SK-N-SH (cell line): Measurements from ENCODE around the gene ISL1. TPM values are rescaled to one million over a fixed set of nuclear protein-coding genes. Genes with fewer than 3 reads are reported as not detected.
A peak's percentile ranks its signal among the peaks of the same experiment; 100 is the strongest.

Experiments used
- CTCF ChIA-PET: fragments of 300-600, 350-600 bp; formaldehyde crosslinking; extraction: SDS; loops from one replicate; lab custom pipeline; 2021; lab: Yijun Ruan, JAX
- POLR2A ChIA-PET: fragments of 350-600 bp; sonication (Branson Sonifier 250); formaldehyde crosslinking; extraction: SDS; loops from one replicate; lab custom pipeline; 2020; ENCODE audit warnings: antibody characterized with exemption, inconsistent platforms; lab: Yijun Ruan, JAX
- DNase-seq: peaks from one replicate; pipeline ENCODE4 v3.0.0; 2012
- H2AFZ ChIP-seq: fragments of 200-600 bp; sonication (generic); 2 replicates; pipeline ENCODE4 v1.8.1; 2016; ENCODE audit warnings: antibody characterized with exemption, mild to moderate bottlenecking, low read depth
- H3F3A ChIP-seq: fragments of 200-600 bp; sonication (generic); replicated peaks from 2 replicates; pipeline ENCODE3; 2016; ENCODE audit warnings: antibody characterized with exemption, mild to moderate bottlenecking; ENCODE audit not compliant: insufficient read depth
- H3K27ac ChIP-seq, 2 experiments: fragments of 200-500 bp in 1 of 2; fragments of 200-600 bp in 1 of 2; sonication (Bioruptor generic) in 1 of 2; sonication (generic), shearing (Covaris generic) in 1 of 2; 2 replicates each; pipeline versions ENCODE4 v1.5.1 to v1.6.1; 2014 to 2016; ENCODE audit warnings: low read depth in 2 of 2, inconsistent platforms in 1 of 2, low read length in 1 of 2, mild to moderate bottlenecking in 1 of 2, mixed read lengths in 1 of 2
- H3K27me3 ChIP-seq: fragments of 200-600 bp; sonication (generic), shearing (Covaris generic); 2 replicates; pipeline ENCODE4 v1.6.1; 2016; ENCODE audit warnings: mixed run types; ENCODE audit not compliant: insufficient read depth
- H3K36me3 ChIP-seq, 2 experiments: fragments of 200-500 bp in 1 of 2; fragments of 200-600 bp in 1 of 2; sonication (Bioruptor generic) in 1 of 2; sonication (generic) in 1 of 2; replicated peaks in 1 of 2; 2 replicates each; pipeline versions ENCODE3 to v1.5.1; 2014 to 2016; ENCODE audit warnings: low read length in 1 of 2, mild to moderate bottlenecking in 1 of 2; ENCODE audit not compliant: insufficient read depth in 2 of 2, control insufficient read depth in 1 of 2
- H3K4me1 ChIP-seq, 2 experiments: fragments of 200-500 bp in 1 of 2; fragments of 200-600 bp in 1 of 2; sonication (Bioruptor generic) in 1 of 2; sonication (generic), shearing (Covaris generic) in 1 of 2; 2 replicates each; pipeline versions ENCODE4 v1.5.1 to v1.6.1; 2014 to 2016; ENCODE audit warnings: low read depth in 1 of 2, low read length in 1 of 2, mixed run types in 1 of 2; ENCODE audit not compliant: insufficient read depth in 2 of 2, control insufficient read depth in 1 of 2
- H3K4me2 ChIP-seq: fragments of 200-600 bp; sonication (generic), shearing (Covaris generic); 2 replicates; pipeline ENCODE4 v1.6.1; 2017; ENCODE audit warnings: mixed run types
- H3K4me3 ChIP-seq, 2 experiments: fragments of 200-500 bp in 1 of 2; fragments of 200-600 bp in 1 of 2; sonication (Bioruptor generic) in 1 of 2; sonication (generic), shearing (Covaris generic) in 1 of 2; 2 replicates each; pipeline versions ENCODE4 v1.5.1 to v1.8.1; 2014 to 2016; ENCODE audit warnings: low read depth in 2 of 2, inconsistent platforms in 1 of 2, low read length in 1 of 2, mild to moderate bottlenecking in 1 of 2, mixed read lengths in 1 of 2, moderate library complexity in 1 of 2
- H3K79me2 ChIP-seq: fragments of 200-600 bp; sonication (generic); 2 replicates; pipeline ENCODE4 v1.8.1; 2017; ENCODE audit warnings: mild to moderate bottlenecking; ENCODE audit not compliant: insufficient read depth
- H3K9ac ChIP-seq: fragments of 200-600 bp; sonication (generic); 2 replicates; pipeline ENCODE4 v1.6.1; 2017; ENCODE audit warnings: mixed run types
- H3K9me2 ChIP-seq: fragments of 200-600 bp; sonication (generic); 2 replicates; pipeline ENCODE4 v1.6.1; 2017; ENCODE audit warnings: mixed run types
- H3K9me3 ChIP-seq: fragments of 200-600 bp; sonication (generic); 2 replicates; pipeline ENCODE4 v1.6.1; 2017; ENCODE audit warnings: mixed run types, mild to moderate bottlenecking, moderate library complexity
- H4K20me1 ChIP-seq: fragments of 200-600 bp; sonication (generic); 2 replicates; pipeline ENCODE4 v1.6.1; 2017; ENCODE audit warnings: mild to moderate bottlenecking, mixed run types; ENCODE audit not compliant: insufficient read depth
- CHD2 ChIP-seq: fragments of 150-350 bp; IDR thresholded peaks from 2 replicates; pipeline ENCODE4 v1.6.1; 2018; ENCODE audit warnings: low read length; ENCODE audit not compliant: partially characterized antibody
- ELF1 ChIP-seq: IDR thresholded peaks from 2 replicates; pipeline ENCODE4 v1.4.0; 2012
- EP300 ChIP-seq, 2 experiments: IDR thresholded peaks; 2 replicates each; pipeline versions ENCODE4 v1.4.0 to v1.6.1; 2012; ENCODE audit warnings: borderline replicate concordance in 1 of 2, low read depth in 1 of 2, low read length in 1 of 2
- GABPA ChIP-seq: IDR thresholded peaks from 2 replicates; pipeline ENCODE4 v1.4.0; 2012; ENCODE audit warnings: low read depth, mild to moderate bottlenecking
- GATA2 ChIP-seq: sonication (generic); formaldehyde crosslinking; IDR thresholded peaks from 2 replicates; pipeline ENCODE4 v1.5.0; 2020; ENCODE audit warnings: mild to moderate bottlenecking, missing genetic modification reagents
- JUND ChIP-seq: IDR thresholded peaks from 2 replicates; pipeline ENCODE4 v1.4.0; 2012
- MEF2A ChIP-seq: IDR thresholded peaks from 2 replicates; pipeline ENCODE4 v1.4.0; 2012; ENCODE audit warnings: low read depth, borderline replicate concordance
- POLR2AphosphoS5 ChIP-seq: IDR thresholded peaks from 2 replicates; pipeline ENCODE4 v1.6.1; 2012; ENCODE audit warnings: low read depth, low read length
- RAD21 ChIP-seq: IDR thresholded peaks from 2 replicates; pipeline ENCODE4 v1.6.1; 2012; ENCODE audit warnings: mild to moderate bottlenecking, low read length
- RCOR1 ChIP-seq: fragments of 150-350 bp; IDR thresholded peaks from 2 replicates; pipeline ENCODE4 v1.6.1; 2017; ENCODE audit warnings: antibody characterized with exemption, low read length
- RFX5 ChIP-seq: IDR thresholded peaks from 2 replicates; pipeline ENCODE4 v1.6.1; 2012; ENCODE audit warnings: mild to moderate bottlenecking, improper control_type of control experiment, low read length
- RXRA ChIP-seq: IDR thresholded peaks from 2 replicates; pipeline ENCODE4 v1.4.0; 2012; ENCODE audit warnings: low read depth, mild to moderate bottlenecking, borderline replicate concordance
- TAF1 ChIP-seq: IDR thresholded peaks from 2 replicates; pipeline ENCODE4 v1.6.1; 2012; ENCODE audit warnings: low read depth, mild to moderate bottlenecking, low read length, moderate library complexity, borderline replicate concordance
- TCF12 ChIP-seq: IDR thresholded peaks from 2 replicates; pipeline ENCODE4 v1.4.0; 2012
- TEAD4 ChIP-seq: IDR thresholded peaks from 2 replicates; pipeline ENCODE4 v1.4.0; 2012; ENCODE audit warnings: mild to moderate bottlenecking, borderline replicate concordance; ENCODE audit not compliant: insufficient read depth
- YY1 ChIP-seq: IDR thresholded peaks from 2 replicates; pipeline ENCODE4 v1.4.0; 2012; ENCODE audit warnings: low read depth, mild to moderate bottlenecking
- WGBS: methylation state at CpG from one replicate; pipeline ENCODE4 v1.1.6; 2017; ENCODE audit warnings: low lambda C conversion rate; 5-methylcytosine and 5-hydroxymethylcytosine counted together
- polyA plus RNA-seq, 3 experiments: library from polyadenylated mRNA; depleted of rRNA; stranded (reverse); fragments of >200 nt; gene quantifications; 2 replicates each; pipeline ENCODE4 v1.2.3, GENCODE V29; 2012
- TF ChIP-seq, protein P1 (sequence below): fragments of 150-350 bp; IDR thresholded peaks from 2 replicates; pipeline ENCODE4 v1.6.1; 2016; ENCODE audit warnings: mild to moderate bottlenecking, low read depth, low read length
- TF ChIP-seq, protein P2 (sequence below): fragments of 150-350 bp; IDR thresholded peaks from 2 replicates; pipeline ENCODE4 v1.6.1; 2017; ENCODE audit warnings: antibody characterized with exemption, low read length, low read depth, borderline replicate concordance
- TF ChIP-seq, protein P3 (sequence below): fragments of 200-600 bp; sonication (generic); IDR thresholded peaks from 2 replicates; pipeline ENCODE4 v1.6.1; 2017; ENCODE audit warnings: antibody characterized with exemption, mild to moderate bottlenecking, moderate library complexity
- TF ChIP-seq, protein P4 (sequence below): IDR thresholded peaks from 2 replicates; pipeline ENCODE4 v1.4.0; 2012; ENCODE audit warnings: low read depth, borderline replicate concordance
- TF ChIP-seq, protein P5 (sequence below): IDR thresholded peaks from 2 replicates; pipeline ENCODE4 v1.6.1; 2012; ENCODE audit warnings: mild to moderate bottlenecking, low read depth, low read length, moderate library complexity

The ISL1 gene
- 15.2 and 15.5 TPM in 2 replicates for polyA plus RNA-seq (2012; rRNA removed)
- 14.6 and 20.2 TPM in 2 replicates for polyA plus RNA-seq (2012; cell fraction: cytosol; rRNA removed)
- 22.3 and 38.7 TPM in 2 replicates for polyA plus RNA-seq (2012; cell fraction: nucleus; rRNA removed)

DNA sequence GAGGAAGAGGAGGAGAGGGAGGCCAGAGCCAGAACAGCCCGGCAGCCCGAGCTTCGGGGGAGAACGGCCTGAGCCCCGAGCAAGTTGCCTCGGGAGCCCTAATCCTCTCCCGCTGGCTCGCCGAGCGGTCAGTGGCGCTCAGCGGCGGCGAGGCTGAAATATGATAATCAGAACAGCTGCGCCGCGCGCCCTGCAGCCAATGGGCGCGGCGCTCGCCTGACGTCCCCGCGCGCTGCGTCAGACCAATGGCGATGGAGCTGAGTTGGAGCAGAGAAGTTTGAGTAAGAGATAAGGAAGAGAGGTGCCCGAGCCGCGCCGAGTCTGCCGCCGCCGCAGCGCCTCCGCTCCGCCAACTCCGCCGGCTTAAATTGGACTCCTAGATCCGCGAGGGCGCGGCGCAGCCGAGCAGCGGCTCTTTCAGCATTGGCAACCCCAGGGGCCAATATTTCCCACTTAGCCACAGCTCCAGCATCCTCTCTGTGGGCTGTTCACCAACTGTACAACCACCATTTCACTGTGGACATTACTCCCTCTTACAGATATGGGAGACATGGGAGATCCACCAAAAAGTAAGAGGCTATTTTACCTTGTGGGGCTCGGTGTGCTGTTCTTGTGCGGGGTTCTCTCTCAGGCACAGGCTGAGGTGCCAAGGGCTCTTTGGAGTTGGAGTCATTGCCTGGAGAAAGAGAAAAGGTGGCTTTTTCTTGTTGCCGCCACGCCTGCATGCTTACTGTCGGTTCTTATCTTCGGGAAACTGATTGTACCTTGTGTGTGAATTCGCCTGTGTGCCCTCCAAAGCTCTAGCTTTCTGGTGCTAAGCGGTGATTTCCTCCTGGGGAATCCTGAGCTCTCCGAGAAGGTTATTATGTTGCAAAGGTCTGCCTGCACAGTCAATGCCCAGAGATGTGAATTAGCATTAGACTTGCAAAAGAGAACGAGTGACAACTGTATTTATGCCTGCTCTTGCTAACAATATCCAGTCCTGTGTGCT, at the start of gene ISL1:
Gene ISL1 (plus strand): TSS at position 318 of the 991 bp plus-strand sequence. CDS start 224 bp downstream, at position 542.
- H4K20me1 ChIP-seq = no peaks in the 10 kb centered on the region
- H3K79me2 ChIP-seq = peaks cover 85% of the 10 kb centered on the region
- H3K36me3 ChIP-seq = peaks cover 0 to 17% of the 10 kb centered on the region in 2 experiments
- peak; percentile 88 for DNase-seq
- peaks cover 0 to 13% of the 10 kb centered on the region in 2 experiments for H3K4me1 ChIP-seq
- POLR2A ChIA-PET = interaction anchor here (0.7 to 15.0 kb wide), 37 partner anchors 10 to 1223 kb away, joined by 3 to 437 read pairs (median 4); no protein-coding TSS in a partner anchor
- H3K4me2 ChIP-seq = peak within 1 kb of the TSS; percentile 85
- H3K9ac ChIP-seq = peak within 1 kb of the TSS; percentile 79
- no peaks in the 10 kb centered on the region for H3K9me3 ChIP-seq
- peak within 1 kb of the TSS; percentile 88 to 100 for H3K27ac ChIP-seq
- no peaks in the 10 kb centered on the region for H3K9me2 ChIP-seq
- WGBS = 2% methylated on average over 32 of the region's 57 CpGs
- H3K27me3 ChIP-seq = no peaks in the 10 kb centered on the region
- peaks cover 10% of the 10 kb centered on the region for H3F3A ChIP-seq
- peak within 1 kb of the TSS; percentile 57 for H2AFZ ChIP-seq
- CTCF ChIA-PET = interaction anchor here (0.6 to 14.4 kb wide), 9 partner anchors 12 to 973 kb away, joined by 3 to 303 read pairs (median 4); no protein-coding TSS in a partner anchor
- H3K4me3 ChIP-seq = peak within 1 kb of the TSS; percentile 83 to 86
- TF ChIP-seq, protein P1, sequence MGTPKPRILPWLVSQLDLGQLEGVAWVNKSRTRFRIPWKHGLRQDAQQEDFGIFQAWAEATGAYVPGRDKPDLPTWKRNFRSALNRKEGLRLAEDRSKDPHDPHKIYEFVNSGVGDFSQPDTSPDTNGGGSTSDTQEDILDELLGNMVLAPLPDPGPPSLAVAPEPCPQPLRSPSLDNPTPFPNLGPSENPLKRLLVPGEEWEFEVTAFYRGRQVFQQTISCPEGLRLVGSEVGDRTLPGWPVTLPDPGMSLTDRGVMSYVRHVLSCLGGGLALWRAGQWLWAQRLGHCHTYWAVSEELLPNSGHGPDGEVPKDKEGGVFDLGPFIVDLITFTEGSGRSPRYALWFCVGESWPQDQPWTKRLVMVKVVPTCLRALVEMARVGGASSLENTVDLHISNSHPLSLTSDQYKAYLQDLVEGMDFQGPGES = no peak
- peak; percentile 99 for TF ChIP-seq POLR2AphosphoS5
- TF ChIP-seq, protein P2, sequence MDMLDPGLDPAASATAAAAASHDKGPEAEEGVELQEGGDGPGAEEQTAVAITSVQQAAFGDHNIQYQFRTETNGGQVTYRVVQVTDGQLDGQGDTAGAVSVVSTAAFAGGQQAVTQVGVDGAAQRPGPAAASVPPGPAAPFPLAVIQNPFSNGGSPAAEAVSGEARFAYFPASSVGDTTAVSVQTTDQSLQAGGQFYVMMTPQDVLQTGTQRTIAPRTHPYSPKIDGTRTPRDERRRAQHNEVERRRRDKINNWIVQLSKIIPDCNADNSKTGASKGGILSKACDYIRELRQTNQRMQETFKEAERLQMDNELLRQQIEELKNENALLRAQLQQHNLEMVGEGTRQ = no peak; the same call in 1 of the 2 replicates
- peak; percentile 98 for TF ChIP-seq TAF1
- no peak for TF ChIP-seq ELF1
- TF ChIP-seq RCOR1 = peak; percentile 42; the same call in 1 of the 2 replicates
- TF ChIP-seq EP300 (IDR thresholded peaks at IDR 0.05; ENCODE audit: borderline replicate concordance in 1 of 2, low read depth in 1 of 2, low read length in 1 of 2) = no peak; a peak in 1 of 4 replicates
- peak; percentile 66; the same call in 1 of the 2 replicates for TF ChIP-seq YY1
- no peak; the same call in 1 of the 2 replicates for TF ChIP-seq JUND
- no peak for TF ChIP-seq TEAD4
- peak; percentile 46 for TF ChIP-seq CHD2
- no peak for TF ChIP-seq RXRA
- peak; percentile 41; the same call in 1 of the 2 replicates for TF ChIP-seq TCF12
- peak; percentile 53 for TF ChIP-seq GATA2 (CRISPR knock-in tag)
- no peak; the same call in 1 of the 2 replicates for TF ChIP-seq GABPA
- peak; percentile 85 for TF ChIP-seq RFX5
- TF ChIP-seq, protein P3, sequence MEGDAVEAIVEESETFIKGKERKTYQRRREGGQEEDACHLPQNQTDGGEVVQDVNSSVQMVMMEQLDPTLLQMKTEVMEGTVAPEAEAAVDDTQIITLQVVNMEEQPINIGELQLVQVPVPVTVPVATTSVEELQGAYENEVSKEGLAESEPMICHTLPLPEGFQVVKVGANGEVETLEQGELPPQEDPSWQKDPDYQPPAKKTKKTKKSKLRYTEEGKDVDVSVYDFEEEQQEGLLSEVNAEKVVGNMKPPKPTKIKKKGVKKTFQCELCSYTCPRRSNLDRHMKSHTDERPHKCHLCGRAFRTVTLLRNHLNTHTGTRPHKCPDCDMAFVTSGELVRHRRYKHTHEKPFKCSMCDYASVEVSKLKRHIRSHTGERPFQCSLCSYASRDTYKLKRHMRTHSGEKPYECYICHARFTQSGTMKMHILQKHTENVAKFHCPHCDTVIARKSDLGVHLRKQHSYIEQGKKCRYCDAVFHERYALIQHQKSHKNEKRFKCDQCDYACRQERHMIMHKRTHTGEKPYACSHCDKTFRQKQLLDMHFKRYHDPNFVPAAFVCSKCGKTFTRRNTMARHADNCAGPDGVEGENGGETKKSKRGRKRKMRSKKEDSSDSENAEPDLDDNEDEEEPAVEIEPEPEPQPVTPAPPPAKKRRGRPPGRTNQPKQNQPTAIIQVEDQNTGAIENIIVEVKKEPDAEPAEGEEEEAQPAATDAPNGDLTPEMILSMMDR = 0 out of 2 replicates have a peak, but pooled peaks have one; percentile 5
- TF ChIP-seq MEF2A = no peak
- TF ChIP-seq RAD21 = peak; percentile 14; the same call in 1 of the 2 replicates
- TF ChIP-seq, protein P4, sequence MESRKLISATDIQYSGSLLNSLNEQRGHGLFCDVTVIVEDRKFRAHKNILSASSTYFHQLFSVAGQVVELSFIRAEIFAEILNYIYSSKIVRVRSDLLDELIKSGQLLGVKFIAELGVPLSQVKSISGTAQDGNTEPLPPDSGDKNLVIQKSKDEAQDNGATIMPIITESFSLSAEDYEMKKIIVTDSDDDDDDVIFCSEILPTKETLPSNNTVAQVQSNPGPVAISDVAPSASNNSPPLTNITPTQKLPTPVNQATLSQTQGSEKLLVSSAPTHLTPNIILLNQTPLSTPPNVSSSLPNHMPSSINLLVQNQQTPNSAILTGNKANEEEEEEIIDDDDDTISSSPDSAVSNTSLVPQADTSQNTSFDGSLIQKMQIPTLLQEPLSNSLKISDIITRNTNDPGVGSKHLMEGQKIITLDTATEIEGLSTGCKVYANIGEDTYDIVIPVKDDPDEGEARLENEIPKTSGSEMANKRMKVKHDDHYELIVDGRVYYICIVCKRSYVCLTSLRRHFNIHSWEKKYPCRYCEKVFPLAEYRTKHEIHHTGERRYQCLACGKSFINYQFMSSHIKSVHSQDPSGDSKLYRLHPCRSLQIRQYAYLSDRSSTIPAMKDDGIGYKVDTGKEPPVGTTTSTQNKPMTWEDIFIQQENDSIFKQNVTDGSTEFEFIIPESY = no peak
- TF ChIP-seq, protein P5, sequence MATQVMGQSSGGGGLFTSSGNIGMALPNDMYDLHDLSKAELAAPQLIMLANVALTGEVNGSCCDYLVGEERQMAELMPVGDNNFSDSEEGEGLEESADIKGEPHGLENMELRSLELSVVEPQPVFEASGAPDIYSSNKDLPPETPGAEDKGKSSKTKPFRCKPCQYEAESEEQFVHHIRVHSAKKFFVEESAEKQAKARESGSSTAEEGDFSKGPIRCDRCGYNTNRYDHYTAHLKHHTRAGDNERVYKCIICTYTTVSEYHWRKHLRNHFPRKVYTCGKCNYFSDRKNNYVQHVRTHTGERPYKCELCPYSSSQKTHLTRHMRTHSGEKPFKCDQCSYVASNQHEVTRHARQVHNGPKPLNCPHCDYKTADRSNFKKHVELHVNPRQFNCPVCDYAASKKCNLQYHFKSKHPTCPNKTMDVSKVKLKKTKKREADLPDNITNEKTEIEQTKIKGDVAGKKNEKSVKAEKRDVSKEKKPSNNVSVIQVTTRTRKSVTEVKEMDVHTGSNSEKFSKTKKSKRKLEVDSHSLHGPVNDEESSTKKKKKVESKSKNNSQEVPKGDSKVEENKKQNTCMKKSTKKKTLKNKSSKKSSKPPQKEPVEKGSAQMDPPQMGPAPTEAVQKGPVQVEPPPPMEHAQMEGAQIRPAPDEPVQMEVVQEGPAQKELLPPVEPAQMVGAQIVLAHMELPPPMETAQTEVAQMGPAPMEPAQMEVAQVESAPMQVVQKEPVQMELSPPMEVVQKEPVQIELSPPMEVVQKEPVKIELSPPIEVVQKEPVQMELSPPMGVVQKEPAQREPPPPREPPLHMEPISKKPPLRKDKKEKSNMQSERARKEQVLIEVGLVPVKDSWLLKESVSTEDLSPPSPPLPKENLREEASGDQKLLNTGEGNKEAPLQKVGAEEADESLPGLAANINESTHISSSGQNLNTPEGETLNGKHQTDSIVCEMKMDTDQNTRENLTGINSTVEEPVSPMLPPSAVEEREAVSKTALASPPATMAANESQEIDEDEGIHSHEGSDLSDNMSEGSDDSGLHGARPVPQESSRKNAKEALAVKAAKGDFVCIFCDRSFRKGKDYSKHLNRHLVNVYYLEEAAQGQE = peak; percentile 55
